HEK293 (cell line): ENCODE results near the gene RAP1A.

ENCODE experiments used
- CTCF ChIA-PET: fragments of 350-600 bp; formaldehyde crosslinking; extraction: SDS; loops from one replicate; lab custom pipeline; 2021; ENCODE audit warnings: antibody characterized with exemption; lab: Yijun Ruan, JAX
- POLR2A ChIA-PET: fragments of 300-600 bp; formaldehyde crosslinking; extraction: SDS; loops from one replicate; lab custom pipeline; 2020; ENCODE audit warnings: antibody characterized with exemption, inconsistent platforms; lab: Yijun Ruan, JAX
- H3K27ac ChIP-seq: fragments of 200-500 bp; sonication (Bioruptor generic); 2 replicates; pipeline ENCODE4 v1.5.1; 2014; ENCODE audit warnings: low read depth, low read length, control low read depth, inconsistent platforms; ENCODE audit errors: extremely low read depth
- H3K36me3 ChIP-seq, 2 experiments: fragments of 200-500 bp in 1 of 2; sonication (Bioruptor generic) in 1 of 2; 1 replicate in 1 of 2; 2 replicates in 1 of 2; pipeline ENCODE4 v1.5.1; 2014 to 2017; ENCODE audit warnings: inconsistent platforms in 2 of 2, low read length in 2 of 2; ENCODE audit not compliant: control insufficient read depth in 2 of 2, insufficient read depth in 1 of 2
- H3K4me1 ChIP-seq: fragments of 200-500 bp; sonication (Bioruptor generic); 2 replicates; pipeline ENCODE4 v1.5.1; 2014; ENCODE audit warnings: mild to moderate bottlenecking, low read length, inconsistent platforms; ENCODE audit not compliant: control insufficient read depth, insufficient read depth
- H3K4me3 ChIP-seq: 2 replicates; pipeline ENCODE4 v1.5.1; 2011; ENCODE audit warnings: low read depth, mild to moderate bottlenecking, control low read depth, low read length, moderate library complexity
- H3K9me3 ChIP-seq: fragments of 200-500 bp; sonication (Bioruptor generic); 2 replicates; pipeline ENCODE4 v1.5.1; 2014; ENCODE audit warnings: low read depth, low read length, inconsistent platforms; ENCODE audit not compliant: control insufficient read depth, insufficient read depth
- HOXA7 ChIP-seq: sonication (generic); formaldehyde crosslinking; IDR thresholded peaks from 2 replicates; pipeline ENCODE4 v1.8.1; 2022; ENCODE audit warnings: missing genetic modification reagents, borderline replicate concordance
- KLF9 ChIP-seq: fragments of 450-650 bp; formaldehyde crosslinking; IDR thresholded peaks from 2 replicates; pipeline ENCODE4 v1.5.1; 2016; ENCODE audit warnings: missing biosample characterization, missing genetic modification characterization, low read depth
- TSHZ1 ChIP-seq: fragments of 450-650 bp; formaldehyde crosslinking; IDR thresholded peaks from 2 replicates; pipeline ENCODE4 v1.5.1; 2016; ENCODE audit warnings: missing biosample characterization, missing genetic modification characterization, borderline replicate concordance
- ZBTB1 ChIP-seq: fragments of 450-650 bp; formaldehyde crosslinking; IDR thresholded peaks from 2 replicates; pipeline ENCODE4 v1.5.1; 2016; ENCODE audit warnings: missing biosample characterization, missing genetic modification characterization
- ZBTB21 ChIP-seq: fragments of 450-650 bp; formaldehyde crosslinking; IDR thresholded peaks from 2 replicates; pipeline ENCODE4 v1.5.1; 2017; ENCODE audit warnings: missing biosample characterization, missing genetic modification characterization
- ZNF10 ChIP-seq: fragments of 450-650 bp; formaldehyde crosslinking; IDR thresholded peaks from 2 replicates; pipeline ENCODE4 v1.5.1; 2017; ENCODE audit warnings: missing biosample characterization, missing genetic modification characterization
- ZNF138 ChIP-seq: fragments of 450-650 bp; formaldehyde crosslinking; IDR thresholded peaks from 2 replicates; pipeline ENCODE4 v1.5.1; 2016; ENCODE audit warnings: missing biosample characterization, missing genetic modification characterization, borderline replicate concordance
- ZNF157 ChIP-seq: fragments of 450-650 bp; formaldehyde crosslinking; IDR thresholded peaks from 2 replicates; pipeline ENCODE4 v1.5.1; 2016; ENCODE audit warnings: missing biosample characterization, missing genetic modification characterization
- ZNF302 ChIP-seq: fragments of 450-650 bp; formaldehyde crosslinking; IDR thresholded peaks from 2 replicates; pipeline ENCODE4 v1.5.1; 2016; ENCODE audit warnings: missing biosample characterization, missing genetic modification characterization, low read depth
- ZNF350 ChIP-seq: fragments of 450-650 bp; formaldehyde crosslinking; IDR thresholded peaks from 2 replicates; pipeline ENCODE4 v1.5.0; 2017; ENCODE audit warnings: missing biosample characterization, mild to moderate bottlenecking, missing genetic modification characterization
- ZNF354C ChIP-seq: fragments of 450-650 bp; formaldehyde crosslinking; IDR thresholded peaks from 2 replicates; pipeline ENCODE4 v1.5.1; 2016; ENCODE audit warnings: missing biosample characterization, missing genetic modification characterization, low read depth, borderline replicate concordance
- ZNF561 ChIP-seq: fragments of 450-650 bp; IDR thresholded peaks from 2 replicates; pipeline ENCODE4 v1.5.1; 2018; ENCODE audit warnings: missing biosample characterization, missing genetic modification characterization, borderline replicate concordance
- ZNF629 ChIP-seq: fragments of 450-650 bp; formaldehyde crosslinking; IDR thresholded peaks from 2 replicates; pipeline ENCODE4 v1.5.1; 2017; ENCODE audit warnings: missing biosample characterization, missing genetic modification characterization
- ZNF677 ChIP-seq: fragments of 450-650 bp; IDR thresholded peaks from 2 replicates; pipeline ENCODE4 v1.5.0; 2018; ENCODE audit warnings: missing biosample characterization, mild to moderate bottlenecking, missing genetic modification characterization, moderate library complexity
- ZNF692 ChIP-seq: fragments of 450-650 bp; formaldehyde crosslinking; IDR thresholded peaks from 2 replicates; pipeline ENCODE4 v1.5.1; 2016; ENCODE audit warnings: missing biosample characterization, missing genetic modification characterization
- ZNF785 ChIP-seq: fragments of 450-650 bp; formaldehyde crosslinking; IDR thresholded peaks from 2 replicates; pipeline ENCODE4 v1.5.1; 2016; ENCODE audit warnings: missing biosample characterization, missing genetic modification characterization
- ZSCAN16 ChIP-seq: fragments of 450-650 bp; formaldehyde crosslinking; IDR thresholded peaks from 2 replicates; pipeline ENCODE4 v1.5.1; 2016; ENCODE audit warnings: missing biosample characterization, missing genetic modification characterization
- ZSCAN23 ChIP-seq: fragments of 450-650 bp; formaldehyde crosslinking; IDR thresholded peaks from 2 replicates; pipeline ENCODE4 v1.5.1; 2016; ENCODE audit warnings: missing biosample characterization, missing genetic modification characterization
- TF ChIP-seq, protein P1 (sequence below): fragments of 450-650 bp; formaldehyde crosslinking; IDR thresholded peaks from 2 replicates; pipeline ENCODE4 v1.5.1; 2017; ENCODE audit warnings: missing biosample characterization, mild to moderate bottlenecking, missing genetic modification characterization, moderate library complexity
- TF ChIP-seq, protein P2 (sequence below): fragments of 450-650 bp; formaldehyde crosslinking; IDR thresholded peaks from 2 replicates; pipeline ENCODE4 v1.5.1; 2016; ENCODE audit warnings: missing biosample characterization, missing genetic modification characterization
- TF ChIP-seq, protein P3 (sequence below): sonication (generic); formaldehyde crosslinking; IDR thresholded peaks from 2 replicates; pipeline ENCODE4 v1.8.1; 2022; ENCODE audit warnings: mild to moderate bottlenecking, moderate library complexity, missing genetic modification reagents

RAP1A gene

DNA sequence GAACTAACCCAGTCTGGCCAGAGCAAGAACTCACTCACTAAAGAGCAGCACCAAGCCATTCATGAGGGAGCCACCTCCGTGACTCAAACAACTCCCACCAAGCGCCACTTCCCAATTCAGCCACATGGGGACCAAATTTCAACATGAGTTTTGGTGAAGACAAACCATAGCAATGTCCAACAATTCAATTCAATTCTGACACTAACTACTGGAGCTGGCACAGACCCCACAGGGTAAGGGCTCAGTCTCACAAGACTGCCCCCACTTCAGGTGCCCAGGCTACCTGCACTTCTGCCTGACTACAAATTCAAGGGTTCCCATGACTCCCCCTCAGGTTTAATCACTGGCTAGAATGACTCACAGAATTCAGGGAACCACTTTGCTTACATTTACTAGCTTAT is 48.8 kb upstream of the RAP1A start (continued):
- no peak for TF ChIP-seq ZNF138
- no peak for TF ChIP-seq ZNF157 (tag by site-specific recombination)
- TF ChIP-seq, protein P1, sequence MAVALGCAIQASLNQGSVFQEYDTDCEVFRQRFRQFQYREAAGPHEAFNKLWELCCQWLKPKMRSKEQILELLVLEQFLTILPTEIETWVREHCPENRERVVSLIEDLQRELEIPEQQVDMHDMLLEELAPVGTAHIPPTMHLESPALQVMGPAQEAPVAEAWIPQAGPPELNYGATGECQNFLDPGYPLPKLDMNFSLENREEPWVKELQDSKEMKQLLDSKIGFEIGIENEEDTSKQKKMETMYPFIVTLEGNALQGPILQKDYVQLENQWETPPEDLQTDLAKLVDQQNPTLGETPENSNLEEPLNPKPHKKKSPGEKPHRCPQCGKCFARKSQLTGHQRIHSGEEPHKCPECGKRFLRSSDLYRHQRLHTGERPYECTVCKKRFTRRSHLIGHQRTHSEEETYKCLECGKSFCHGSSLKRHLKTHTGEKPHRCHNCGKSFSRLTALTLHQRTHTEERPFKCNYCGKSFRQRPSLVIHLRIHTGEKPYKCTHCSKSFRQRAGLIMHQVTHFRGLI (tag by site-specific recombination), result no peak
- TF ChIP-seq ZSCAN16 (tag by site-specific recombination), result no peak
- no peak for TF ChIP-seq KLF9 (tag by site-specific recombination)
- TF ChIP-seq ZNF692 (tag by site-specific recombination), result no peak
- TF ChIP-seq ZNF302 (tag by site-specific recombination), result no peak
- no peak for TF ChIP-seq ZNF354C (tag by site-specific recombination)
- no peak for TF ChIP-seq HOXA7 (CRISPR knock-in tag)

- no peak overlapping the region for H3K27ac ChIP-seq
- no peaks in the 10 kb centered on the region for H3K9me3 ChIP-seq
- H3K36me3 ChIP-seq, result no peaks in the 10 kb centered on the region
- H3K4me1 ChIP-seq, result no peaks in the 10 kb centered on the region
- no peak for TF ChIP-seq TSHZ1 (tag by site-specific recombination)
- no peak for TF ChIP-seq ZNF561 (tag by site-specific recombination)
- TF ChIP-seq ZNF350 (tag by site-specific recombination), result no peak
- no peak for TF ChIP-seq ZSCAN16 (tag by site-specific recombination)
- TF ChIP-seq ZBTB1 (tag by site-specific recombination), result no peak
- TF ChIP-seq ZNF629 (tag by site-specific recombination), result no peak
- no peak for TF ChIP-seq ZNF785 (tag by site-specific recombination)
- TF ChIP-seq, protein P2, sequence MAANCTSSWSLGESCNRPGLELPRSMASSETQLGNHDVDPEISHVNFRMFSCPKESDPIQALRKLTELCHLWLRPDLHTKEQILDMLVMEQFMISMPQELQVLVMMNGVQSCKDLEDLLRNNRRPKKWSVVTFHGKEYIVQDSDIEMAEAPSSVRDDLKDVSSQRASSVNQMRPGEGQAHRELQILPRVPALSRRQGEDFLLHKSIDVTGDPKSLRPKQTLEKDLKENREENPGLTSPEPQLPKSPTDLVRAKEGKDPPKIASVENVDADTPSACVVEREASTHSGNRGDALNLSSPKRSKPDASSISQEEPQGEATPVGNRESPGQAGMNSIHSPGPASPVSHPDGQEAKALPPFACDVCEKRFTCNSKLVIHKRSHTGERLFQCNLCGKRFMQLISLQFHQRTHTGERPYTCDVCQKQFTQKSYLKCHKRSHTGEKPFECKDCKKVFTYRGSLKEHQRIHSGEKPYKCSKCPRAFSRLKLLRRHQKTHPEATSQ (tag by site-specific recombination), result no peak
- TF ChIP-seq ZBTB21 (tag by site-specific recombination), result no peak
- no peak for TF ChIP-seq ZNF10 (tag by site-specific recombination)
- no peak for TF ChIP-seq ZNF677 (tag by site-specific recombination)
- TF ChIP-seq, protein P3, sequence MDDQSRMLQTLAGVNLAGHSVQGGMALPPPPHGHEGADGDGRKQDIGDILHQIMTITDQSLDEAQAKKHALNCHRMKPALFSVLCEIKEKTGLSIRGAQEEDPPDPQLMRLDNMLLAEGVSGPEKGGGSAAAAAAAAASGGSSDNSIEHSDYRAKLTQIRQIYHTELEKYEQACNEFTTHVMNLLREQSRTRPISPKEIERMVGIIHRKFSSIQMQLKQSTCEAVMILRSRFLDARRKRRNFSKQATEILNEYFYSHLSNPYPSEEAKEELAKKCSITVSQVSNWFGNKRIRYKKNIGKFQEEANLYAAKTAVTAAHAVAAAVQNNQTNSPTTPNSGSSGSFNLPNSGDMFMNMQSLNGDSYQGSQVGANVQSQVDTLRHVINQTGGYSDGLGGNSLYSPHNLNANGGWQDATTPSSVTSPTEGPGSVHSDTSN, result no peak
- TF ChIP-seq ZSCAN23 (tag by site-specific recombination), result no peak
- CTCF ChIA-PET, result interaction anchor here (0.7 to 1.5 kb wide), 3 partner anchors 22 to 170 kb away, joined by 3 read pairs; no protein-coding TSS in a partner anchor
- H3K4me3 ChIP-seq, result no peak overlapping the region
- POLR2A ChIA-PET, result no interaction called here
Observed at GRCh38 chr1:111571239-111571638, 48.4 kb upstream of the RAP1A start.
